HG02759 (cell line): ENCODE data around the gene EXOC6B.

Experiments
- ATAC-seq: cut with Tn5 transposase; IDR thresholded peaks from one replicate; pipeline ENCODE4 v1.9.1; 2021; ENCODE audit warnings: mild to moderate bottlenecking, moderate library complexity; ENCODE audit not compliant: unreplicated experiment

EXOC6B gene

DNA sequence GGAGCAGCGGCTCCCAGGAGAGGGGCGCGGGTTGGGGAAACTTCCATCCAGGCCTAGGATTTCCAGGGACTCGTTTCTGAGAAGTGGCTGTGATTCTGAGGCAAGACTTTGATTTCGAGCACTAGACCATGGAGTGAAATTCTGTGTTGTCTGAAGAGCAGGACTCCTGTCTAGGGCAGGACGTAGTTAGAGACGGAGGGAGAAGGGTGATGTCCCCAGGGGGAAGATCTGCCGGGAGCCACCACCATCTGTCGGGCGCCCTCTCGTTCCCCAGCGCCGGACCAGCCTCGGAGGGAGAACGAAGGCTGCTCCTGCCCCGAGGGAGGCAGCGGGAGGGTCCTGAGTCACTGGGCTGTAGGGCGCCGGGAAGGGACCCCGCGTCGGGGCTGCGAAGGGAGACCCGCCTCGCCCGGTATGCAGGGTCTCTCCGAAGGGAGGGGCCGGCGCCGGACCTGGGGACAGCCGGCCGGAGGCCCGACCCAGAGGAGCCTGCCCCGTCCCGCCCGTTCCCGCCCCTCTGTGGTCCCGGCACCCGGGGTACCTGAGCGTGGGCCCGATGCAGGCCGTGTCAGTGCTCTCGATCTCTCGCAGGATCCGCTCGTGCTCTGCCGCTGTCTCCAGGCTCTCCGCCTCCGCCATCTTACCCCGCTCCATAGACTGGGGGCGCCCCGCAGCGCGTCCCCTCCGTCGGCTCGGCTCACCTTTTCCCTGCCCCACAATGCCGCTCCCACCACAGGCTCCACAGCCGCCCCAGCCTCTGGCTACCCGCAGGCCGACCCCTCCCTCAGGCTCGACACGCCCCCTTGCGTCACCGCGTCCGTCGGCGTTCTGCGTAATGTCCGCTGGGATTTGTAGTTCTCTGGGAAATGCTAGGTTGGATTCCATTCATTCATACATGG lies at the start of gene EXOC6B:
EXOC6B (minus strand) TSS at position 777 of the 899 bp plus-strand sequence.
- ATAC-seq: peak; percentile 97

GRCh38 chr2:72871880-72872279 lies 46.0 kb upstream of the EXOC6B start:
- ATAC-seq: no peak

DNA sequence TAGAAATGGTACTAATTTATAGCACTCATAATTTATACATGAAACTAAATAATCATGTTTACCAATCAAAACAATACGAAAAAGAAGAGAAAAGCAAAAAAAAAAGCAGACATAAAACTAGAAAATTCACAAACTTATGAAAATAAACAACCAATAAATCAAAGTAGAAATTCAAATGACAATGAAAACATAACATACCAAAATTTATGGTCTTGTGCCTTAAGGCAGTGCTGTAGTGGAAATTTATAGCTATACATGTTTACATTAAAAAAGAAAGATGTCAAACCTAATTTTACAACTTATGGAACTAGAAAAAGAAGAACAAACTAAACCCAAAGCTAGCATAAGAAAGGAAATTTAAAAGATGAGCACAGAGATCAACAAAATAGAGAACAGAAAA lies 45.2 kb upstream of the EXOC6B start:
- no peak for ATAC-seq

DNA sequence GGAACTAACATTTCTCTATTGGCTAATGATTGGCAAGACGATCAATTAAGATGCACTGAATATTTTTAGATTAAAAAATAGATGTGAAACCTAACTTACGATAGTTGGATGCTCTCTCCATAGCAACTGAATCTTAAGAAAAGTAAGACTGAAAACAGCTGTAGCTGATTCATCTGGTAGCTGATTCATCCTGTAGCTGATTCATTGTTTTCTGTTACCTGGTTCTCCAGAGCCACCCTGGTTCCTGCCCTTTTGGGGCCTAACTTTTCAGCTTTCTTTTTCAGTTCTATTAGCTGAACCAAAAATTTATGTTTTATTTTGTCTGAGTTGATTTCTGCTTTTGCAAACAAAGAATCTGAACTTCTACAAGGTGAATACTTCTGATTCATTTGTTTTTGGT lies 38.7 kb upstream of the EXOC6B start:
- peak; percentile 65 for ATAC-seq

DNA sequence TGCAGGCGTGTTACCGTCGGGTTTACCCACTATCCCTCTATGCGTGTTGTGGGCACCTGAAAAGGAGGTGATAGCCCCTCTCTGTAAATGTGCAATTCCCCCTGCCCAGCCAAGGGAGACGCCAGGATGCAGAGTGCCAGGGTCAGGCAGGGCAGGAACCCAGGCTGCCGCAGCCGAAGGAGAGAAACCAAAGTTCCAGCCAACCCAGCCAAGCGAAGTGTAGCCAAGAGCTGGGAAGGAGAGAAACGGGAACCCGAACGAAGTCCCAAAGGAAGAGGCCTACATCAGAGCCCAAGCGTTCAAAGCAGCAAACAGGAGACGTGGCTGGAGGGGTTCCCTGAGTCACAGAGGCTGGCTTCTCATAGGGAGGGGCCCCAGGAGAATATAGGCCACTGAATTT lies 37.2 kb upstream of the EXOC6B start:
- ATAC-seq: no peak

- ATAC-seq: peak; percentile 94
Measured at GRCh38 chr2:72862239-72862988, 36.6 kb upstream of the EXOC6B start.

GRCh38 chr2:72859831-72860262 lies 34.0 kb upstream of the EXOC6B start:
- ATAC-seq: no peak

DNA sequence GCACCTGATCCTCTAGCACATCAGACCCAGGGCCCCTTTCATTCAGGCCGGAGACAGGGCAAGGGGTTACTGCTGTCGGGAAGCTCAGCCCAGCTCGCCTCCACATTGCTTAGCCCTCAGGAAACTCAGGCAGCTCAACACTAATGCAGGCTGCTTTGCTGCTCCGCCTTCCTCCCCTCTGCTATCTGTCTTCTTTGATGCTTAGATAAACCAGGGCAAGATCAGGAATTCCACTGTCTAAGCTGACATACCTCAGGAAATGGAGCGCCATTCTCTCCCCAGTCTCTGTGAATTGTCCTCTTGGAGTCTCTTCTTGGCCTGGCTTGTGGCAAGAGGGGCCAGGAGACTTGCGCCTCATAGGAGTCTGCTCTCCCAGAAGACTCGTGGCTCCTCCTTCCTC lies 25.5 kb upstream of the EXOC6B start:
- ATAC-seq: no peak

DNA sequence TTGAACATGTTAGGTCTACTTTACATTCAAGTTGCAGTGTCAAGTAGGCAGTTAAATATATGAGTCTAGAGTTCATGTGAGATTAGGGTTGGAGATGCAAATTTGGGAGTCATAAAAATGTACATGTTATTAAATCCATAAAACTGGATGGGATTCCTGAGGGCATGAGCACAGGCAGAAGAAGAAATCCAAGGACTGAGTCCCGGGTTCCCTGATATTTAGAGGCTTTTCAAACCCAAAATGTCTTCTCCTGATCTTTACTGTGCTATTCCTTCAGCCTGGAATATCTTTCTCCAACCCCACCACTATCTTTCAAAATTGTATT lies 23.3 kb upstream of the EXOC6B start:
- no peak for ATAC-seq

DNA sequence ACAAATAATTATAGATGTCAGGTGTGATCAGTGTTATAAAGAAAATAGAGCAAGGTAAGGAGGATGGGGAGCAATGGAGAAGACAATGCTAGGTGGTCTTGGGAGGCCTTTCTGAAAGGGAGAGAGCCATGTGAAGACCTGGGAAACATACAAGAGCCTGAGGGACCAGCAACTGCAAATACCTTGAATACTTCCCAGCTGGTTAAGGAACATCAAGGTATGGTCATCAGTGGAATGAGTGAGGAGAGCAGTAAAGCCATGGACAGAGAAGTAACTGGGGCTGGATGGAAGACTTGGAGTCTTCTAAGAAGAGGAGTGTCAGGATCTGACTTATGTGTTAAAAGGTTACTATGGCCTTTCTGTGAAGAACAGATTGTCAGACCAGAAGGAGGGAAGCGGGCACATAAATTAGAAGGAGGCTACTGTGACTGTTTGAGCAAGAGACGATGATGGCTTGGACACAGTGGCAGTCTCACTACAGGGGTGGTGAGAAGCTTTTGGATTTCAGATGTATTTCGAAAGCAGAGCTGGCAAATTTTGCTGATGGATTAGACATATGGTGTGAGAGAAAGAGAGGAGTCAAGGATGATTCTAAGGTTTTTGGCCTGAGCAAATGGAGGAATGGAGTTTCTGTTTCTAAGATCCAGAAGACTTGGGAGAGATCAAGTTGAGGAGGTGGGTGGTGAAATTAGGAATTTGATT lies 22.8 kb upstream of the EXOC6B start:
- no peak for ATAC-seq

- no peak for ATAC-seq
Measured at GRCh38 chr2:72847534-72848315, 21.9 kb upstream of the EXOC6B start.

GRCh38 chr2:72846171-72847095 lies 20.6 kb upstream of the EXOC6B start:
- peak; percentile 97 for ATAC-seq

DNA sequence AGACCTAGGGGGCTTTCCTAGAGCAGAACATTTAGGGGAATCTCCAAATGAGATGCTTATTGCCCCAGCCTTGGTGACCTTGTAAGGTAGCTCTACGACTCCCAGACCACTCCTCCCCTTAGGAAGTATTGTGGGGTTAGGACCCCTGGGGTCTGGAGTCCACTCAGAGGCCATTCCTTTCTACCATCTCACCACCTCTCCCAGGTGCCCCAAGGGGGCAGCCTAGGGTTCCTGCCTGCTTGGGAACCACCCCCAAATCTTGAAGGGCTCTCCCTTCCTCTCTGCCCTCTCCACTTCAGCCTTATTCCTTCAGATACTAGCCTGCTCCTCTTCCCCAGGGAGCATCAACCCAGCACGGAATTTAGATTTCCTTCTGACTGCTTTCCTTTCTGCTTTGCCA lies 17.5 kb upstream of the EXOC6B start:
- ATAC-seq: no peak

DNA sequence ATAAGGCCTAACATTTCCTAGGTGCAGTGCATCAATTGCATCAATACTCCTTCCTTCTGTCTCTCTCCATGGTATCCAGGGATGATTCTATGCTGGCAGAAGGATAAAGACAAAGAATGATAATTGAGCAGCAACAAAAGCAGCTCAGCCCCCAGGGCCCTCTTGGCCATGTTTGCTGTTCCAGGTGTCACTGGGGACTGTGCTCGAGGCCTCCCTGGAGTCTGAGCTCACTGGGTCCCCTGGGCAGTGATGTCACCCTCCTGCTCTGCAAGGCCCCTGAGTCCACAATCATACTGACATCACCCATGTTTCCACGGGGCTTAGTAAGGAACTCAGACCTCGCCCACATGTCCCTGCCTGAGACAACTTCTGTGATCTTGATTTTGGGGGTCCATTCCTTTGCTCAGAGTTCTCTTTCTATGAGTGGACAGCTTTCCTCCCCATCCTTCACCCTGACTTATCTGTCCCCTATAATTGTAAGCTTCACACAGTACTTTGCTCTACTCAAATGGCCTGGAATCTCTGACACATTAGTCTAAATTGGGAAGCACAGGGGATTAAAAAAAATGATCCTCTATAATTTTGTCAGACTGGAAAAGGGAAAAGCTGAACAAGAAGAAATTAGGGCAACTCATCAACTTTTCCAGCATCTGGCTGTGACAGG lies 15.8 kb upstream of the EXOC6B start:
- ATAC-seq: no peak

DNA sequence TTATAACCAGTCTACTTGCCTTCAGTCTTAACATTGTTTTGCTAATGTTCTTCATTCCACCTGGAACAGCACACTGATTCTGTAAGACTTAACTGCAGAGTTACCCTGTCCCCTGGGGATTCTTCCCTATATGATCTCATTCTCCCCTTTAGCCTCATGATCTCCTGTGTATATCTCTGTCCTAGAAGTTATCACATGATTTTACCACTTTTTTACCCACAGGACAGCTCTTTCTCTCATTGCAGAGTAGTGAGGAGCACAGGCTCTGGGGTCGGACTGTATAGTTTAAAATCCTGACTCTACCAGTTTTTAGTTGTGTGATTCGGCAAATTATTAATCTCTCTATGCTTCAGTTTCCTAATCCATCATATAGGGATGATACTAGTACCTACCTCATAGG lies 14.2 kb upstream of the EXOC6B start:
- ATAC-seq: no peak

DNA sequence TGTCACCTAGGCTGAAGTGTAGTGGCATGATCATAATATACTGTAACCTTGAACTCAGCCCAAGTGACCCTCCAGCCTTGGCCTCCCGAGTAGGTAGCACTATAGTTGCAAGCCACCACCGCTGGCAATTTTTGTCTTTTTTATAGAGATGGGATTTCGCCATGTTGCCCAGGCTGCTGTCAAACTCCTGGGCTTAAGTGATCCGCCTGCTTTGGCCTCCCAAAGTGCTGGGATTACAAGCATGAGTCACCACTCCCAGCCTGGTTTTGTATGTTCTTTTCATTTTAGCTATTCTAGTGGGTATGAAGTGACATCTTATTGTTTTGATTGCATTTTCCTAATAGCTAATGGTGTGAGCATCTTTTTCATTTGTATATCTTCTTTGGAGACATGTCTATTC lies 11.3 kb upstream of the EXOC6B start:
- no peak for ATAC-seq

DNA sequence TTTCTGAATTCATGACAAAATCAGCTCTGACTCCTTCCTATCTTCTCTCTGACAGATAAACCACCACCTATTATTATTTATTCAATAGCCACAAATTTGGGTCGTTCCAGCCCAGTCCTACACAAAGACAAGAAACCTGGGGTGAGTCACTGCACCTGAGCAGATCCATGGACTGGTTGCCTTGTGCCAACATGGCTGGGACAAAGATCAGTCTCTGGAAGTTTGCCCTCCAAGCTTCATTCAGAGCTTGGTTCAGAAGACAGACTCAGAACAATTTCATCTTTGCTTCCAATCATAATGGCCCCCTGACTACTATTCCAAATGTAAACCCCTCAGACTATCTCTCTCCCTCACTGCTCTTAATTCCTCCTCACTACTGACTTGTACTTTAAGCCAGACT lies 9.6 kb upstream of the EXOC6B start:
- ATAC-seq: no peak

DNA sequence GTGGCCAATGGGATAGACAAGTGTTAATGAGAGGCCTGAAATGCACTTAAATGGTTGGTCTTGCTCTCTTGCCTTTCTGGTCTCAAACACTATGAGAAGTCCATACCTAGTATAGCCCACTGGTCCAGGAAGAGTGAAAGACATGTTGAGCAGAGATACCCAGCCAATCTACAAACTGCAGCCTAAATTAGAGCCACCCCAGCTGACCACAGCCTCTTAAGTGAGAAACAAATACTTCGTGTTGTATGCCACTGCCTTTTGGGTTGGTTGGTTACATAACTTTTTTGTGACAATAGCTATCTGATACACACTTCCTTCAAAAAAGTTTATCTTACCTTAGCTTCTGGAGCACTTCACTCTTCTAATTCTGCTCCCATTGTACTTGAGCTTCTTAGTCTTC lies 8.8 kb upstream of the EXOC6B start:
- ATAC-seq: no peak

DNA sequence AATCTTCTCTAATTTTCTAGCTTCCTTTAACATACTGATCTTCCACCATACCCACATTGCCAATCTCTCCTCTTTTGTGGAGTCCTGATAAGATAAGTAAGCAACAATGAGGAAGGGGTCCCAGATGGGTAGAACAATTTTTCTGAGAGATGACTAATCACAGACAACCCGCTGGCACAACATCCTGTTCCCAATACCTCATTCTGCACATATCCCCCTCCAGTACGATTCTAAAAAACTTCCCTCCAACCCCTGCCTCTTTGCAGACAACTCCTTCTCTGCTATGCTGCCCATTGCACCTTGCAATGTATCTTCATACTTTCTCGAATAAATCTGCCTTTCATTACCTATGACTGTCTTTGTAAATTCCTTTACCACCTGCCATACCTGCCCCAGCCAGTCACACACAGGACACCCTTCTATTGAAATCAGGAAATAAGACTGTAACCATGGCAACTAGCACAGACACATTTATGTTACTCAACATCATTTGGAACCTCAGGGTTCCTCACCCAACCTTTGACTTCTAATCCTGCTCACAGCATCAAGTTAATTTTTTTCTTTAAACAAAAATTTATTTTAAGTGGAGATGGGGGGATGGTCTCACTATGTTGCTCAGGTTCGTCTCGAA lies 7.4 kb upstream of the EXOC6B start:
- ATAC-seq: no peak
